ENCODE results near the gene ADAMTS9. TPM values are rescaled to one million over a fixed set of nuclear protein-coding genes. Genes with fewer than 3 reads are reported as not detected.

The ADAMTS9 gene
- total and polyA plus RNA-seq, 9 of the 15 experiments (the other 6 are each of a cell fraction or from before 2014, with no cell fraction given): 0.05 to 0.32 (median 0.13) TPM; not detected in 2

DNA sequence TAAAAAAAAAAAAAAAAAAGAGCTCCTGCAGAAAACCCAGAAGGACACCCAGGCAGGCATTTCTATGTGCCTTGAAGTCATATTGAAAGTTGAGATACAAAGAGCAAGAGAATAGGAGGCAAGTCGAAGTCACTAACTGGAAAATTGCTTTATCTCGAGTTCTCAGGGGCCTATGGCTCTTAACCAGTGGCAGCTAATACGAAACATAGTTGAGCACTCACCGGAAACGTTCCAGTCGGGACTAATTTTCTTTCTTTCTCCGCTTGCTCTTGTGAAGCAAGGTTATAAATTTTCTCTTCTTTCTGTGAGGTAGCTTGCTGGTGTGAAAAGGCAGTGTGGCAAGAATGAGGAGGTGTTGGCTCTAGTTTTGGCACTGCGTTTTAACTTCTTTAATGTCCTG lies 181.5 kb downstream of the ADAMTS9 start:
- Histone ChIP-seq H3K79me2 (ENCODE audit: control insufficient read depth, insufficient read depth, low read length) (no peaks in the 10 kb centered on the region), H3K9me1 (ENCODE audit: control insufficient read depth, insufficient read depth, low read length) (no peaks in the 10 kb centered on the region), H4K20me1 (replicated peaks; ENCODE audit: control insufficient read depth, insufficient read depth, low read length) (no peaks in the 10 kb centered on the region), H3K4me2 (ENCODE audit: insufficient read depth, low read length) (no peak overlapping the region), H3K4me3 (no peak overlapping the region), H3K4me1 (replicated peaks in 1 of 2; ENCODE audit: control insufficient read depth in 2 of 2, insufficient read depth in 2 of 2, low read length in 2 of 2) (no peaks in the 10 kb centered on the region), H3K9me3 (replicated peaks; ENCODE audit: control insufficient read depth, insufficient read depth, low read depth, low read length) (no peaks in the 10 kb centered on the region), H3K27ac (ENCODE audit: extremely low read depth, low read depth, low read length) (no peak overlapping the region), H3K36me3 (ENCODE audit: control insufficient read depth, insufficient read depth, low read length) (no peaks in the 10 kb centered on the region), H3K9ac (ENCODE audit: insufficient read depth in 1 of 2, low read depth in 2 of 2, low read length in 2 of 2) (no peak overlapping the region), H2AFZ (ENCODE audit: low read depth, low read length) (no peak overlapping the region), H3K27me3 (ENCODE audit: control insufficient read depth in 2 of 2, insufficient read depth in 2 of 2, low read length in 2 of 2) (no peaks in the 10 kb centered on the region)
- CTCF ChIA-PET (ENCODE audit: low intra/inter-chr PET ratio): no interaction called here
- TF ChIP-seq, protein P1, sequence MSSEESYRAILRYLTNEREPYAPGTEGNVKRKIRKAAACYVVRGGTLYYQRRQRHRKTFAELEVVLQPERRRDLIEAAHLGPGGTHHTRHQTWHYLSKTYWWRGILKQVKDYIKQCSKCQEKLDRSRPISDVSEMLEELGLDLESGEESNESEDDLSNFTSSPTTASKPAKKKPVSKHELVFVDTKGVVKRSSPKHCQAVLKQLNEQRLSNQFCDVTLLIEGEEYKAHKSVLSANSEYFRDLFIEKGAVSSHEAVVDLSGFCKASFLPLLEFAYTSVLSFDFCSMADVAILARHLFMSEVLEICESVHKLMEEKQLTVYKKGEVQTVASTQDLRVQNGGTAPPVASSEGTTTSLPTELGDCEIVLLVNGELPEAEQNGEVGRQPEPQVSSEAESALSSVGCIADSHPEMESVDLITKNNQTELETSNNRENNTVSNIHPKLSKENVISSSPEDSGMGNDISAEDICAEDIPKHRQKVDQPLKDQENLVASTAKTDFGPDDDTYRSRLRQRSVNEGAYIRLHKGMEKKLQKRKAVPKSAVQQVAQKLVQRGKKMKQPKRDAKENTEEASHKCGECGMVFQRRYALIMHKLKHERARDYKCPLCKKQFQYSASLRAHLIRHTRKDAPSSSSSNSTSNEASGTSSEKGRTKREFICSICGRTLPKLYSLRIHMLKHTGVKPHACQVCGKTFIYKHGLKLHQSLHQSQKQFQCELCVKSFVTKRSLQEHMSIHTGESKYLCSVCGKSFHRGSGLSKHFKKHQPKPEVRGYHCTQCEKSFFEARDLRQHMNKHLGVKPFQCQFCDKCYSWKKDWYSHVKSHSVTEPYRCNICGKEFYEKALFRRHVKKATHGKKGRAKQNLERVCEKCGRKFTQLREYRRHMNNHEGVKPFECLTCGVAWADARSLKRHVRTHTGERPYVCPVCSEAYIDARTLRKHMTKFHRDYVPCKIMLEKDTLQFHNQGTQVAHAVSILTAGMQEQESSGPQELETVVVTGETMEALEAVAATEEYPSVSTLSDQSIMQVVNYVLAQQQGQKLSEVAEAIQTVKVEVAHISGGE (CRISPR knock-in tag; IDR thresholded peaks at IDR 0.05): peak in 1 of 3 experiments; percentile 32; a peak in 1 of 6 replicates
- TF ChIP-seq, protein P2, sequence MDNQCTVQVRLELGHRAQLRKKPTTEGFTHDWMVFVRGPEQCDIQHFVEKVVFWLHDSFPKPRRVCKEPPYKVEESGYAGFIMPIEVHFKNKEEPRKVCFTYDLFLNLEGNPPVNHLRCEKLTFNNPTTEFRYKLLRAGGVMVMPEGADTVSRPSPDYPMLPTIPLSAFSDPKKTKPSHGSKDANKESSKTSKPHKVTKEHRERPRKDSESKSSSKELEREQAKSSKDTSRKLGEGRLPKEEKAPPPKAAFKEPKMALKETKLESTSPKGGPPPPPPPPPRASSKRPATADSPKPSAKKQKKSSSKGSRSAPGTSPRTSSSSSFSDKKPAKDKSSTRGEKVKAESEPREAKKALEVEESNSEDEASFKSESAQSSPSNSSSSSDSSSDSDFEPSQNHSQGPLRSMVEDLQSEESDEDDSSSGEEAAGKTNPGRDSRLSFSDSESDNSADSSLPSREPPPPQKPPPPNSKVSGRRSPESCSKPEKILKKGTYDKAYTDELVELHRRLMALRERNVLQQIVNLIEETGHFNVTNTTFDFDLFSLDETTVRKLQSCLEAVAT (IDR thresholded peaks at IDR 0.05): no peak
- FAIRE-seq (no peak), DNase-seq (ENCODE audit: extremely low read depth in 1 of 4, low spot score in 3 of 4) (no peak), ATAC-seq (no peak)
- 0% methylated on average over 7 of the region's 8 CpGs for WGBS (ENCODE audit: insufficient coverage, low coverage, missing lambda C conversion rate)
- intact Hi-C loops (cut with micrococcal nuclease): no loop called here
- BruUV-seq (replicated peaks): no TSS peak
- in situ Hi-C loops (cut with MboI): no loop called here
- POLR2A ChIA-PET: no interaction called here

All from K562 (cell line).